Esophagus squamous epithelium (tissue), 4 donors: ENCODE data around the gene DCAF5.

Experiments
- POLR2A ChIP-seq, 4 donors: fragments of 450-650 bp; IDR thresholded peaks; one replicate each; pipeline ENCODE4 v1.6.1; 2017; ENCODE audit warnings: antibody characterized with exemption in 4 of 4, mild to moderate bottlenecking in 4 of 4, moderate library complexity in 3 of 4
- TF ChIP-seq, protein P1 (sequence below), 6 experiments: fragments of 450-650 bp in 4 of 6; fragments of 200-600 bp in 2 of 6; sonication (generic) in 2 of 6; IDR thresholded peaks; one replicate each; pipeline ENCODE4 v1.5.1; 2016 to 2019; ENCODE audit warnings: antibody characterized with exemption in 6 of 6, mild to moderate bottlenecking in 4 of 6, moderate library complexity in 4 of 6

DNA sequence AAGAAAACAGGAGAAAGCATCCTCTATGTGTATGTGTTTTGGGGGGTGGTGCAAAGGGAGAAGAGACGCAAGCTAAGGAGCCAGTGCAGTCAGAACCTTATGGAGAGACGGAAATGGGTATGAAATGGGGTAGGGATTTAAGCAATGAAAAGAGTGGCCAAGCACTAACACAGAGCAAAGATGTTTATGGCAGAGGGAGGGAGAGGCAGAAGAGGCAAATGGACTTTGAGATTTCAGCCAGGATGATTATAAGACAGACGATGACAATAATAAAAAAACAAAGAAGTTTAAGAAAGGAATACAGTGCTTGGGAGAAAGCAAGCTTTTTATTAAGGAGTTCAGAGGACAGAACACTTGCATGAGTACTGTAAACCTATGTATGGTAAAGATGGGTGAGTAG, 44.6 kb downstream of the DCAF5 start:
- TF ChIP-seq, protein P1, sequence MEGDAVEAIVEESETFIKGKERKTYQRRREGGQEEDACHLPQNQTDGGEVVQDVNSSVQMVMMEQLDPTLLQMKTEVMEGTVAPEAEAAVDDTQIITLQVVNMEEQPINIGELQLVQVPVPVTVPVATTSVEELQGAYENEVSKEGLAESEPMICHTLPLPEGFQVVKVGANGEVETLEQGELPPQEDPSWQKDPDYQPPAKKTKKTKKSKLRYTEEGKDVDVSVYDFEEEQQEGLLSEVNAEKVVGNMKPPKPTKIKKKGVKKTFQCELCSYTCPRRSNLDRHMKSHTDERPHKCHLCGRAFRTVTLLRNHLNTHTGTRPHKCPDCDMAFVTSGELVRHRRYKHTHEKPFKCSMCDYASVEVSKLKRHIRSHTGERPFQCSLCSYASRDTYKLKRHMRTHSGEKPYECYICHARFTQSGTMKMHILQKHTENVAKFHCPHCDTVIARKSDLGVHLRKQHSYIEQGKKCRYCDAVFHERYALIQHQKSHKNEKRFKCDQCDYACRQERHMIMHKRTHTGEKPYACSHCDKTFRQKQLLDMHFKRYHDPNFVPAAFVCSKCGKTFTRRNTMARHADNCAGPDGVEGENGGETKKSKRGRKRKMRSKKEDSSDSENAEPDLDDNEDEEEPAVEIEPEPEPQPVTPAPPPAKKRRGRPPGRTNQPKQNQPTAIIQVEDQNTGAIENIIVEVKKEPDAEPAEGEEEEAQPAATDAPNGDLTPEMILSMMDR (IDR thresholded peaks at IDR 0.05) = no peak
- no peak for TF ChIP-seq POLR2A (IDR thresholded peaks at IDR 0.05)
